SK-N-SH treated with all-trans-retinoic acid at 6 μM for 48 hours (cell line): ENCODE results near the gene KRT9.

Experiments used
- ARNTL ChIP-seq: fragments of 450-650 bp; formaldehyde crosslinking; IDR thresholded peaks from 2 replicates; pipeline ENCODE4 v1.5.0; 2020; ENCODE audit warnings: low read depth, mild to moderate bottlenecking, moderate library complexity, borderline replicate concordance
- CREB5 ChIP-seq: fragments of 250-450 bp; sonication (Bioruptor Pico); IDR thresholded peaks from 2 replicates; pipeline ENCODE4 v1.5.1; 2020; ENCODE audit warnings: low read depth, mild to moderate bottlenecking, moderate library complexity
- GLIS3 ChIP-seq: fragments of 250-450 bp; sonication (Bioruptor Pico); IDR thresholded peaks from 2 replicates; pipeline ENCODE4 v1.5.0; 2020; ENCODE audit warnings: mild to moderate bottlenecking, moderate library complexity
- ISL1 ChIP-seq: fragments of 250-450 bp; sonication (Bioruptor Pico); IDR thresholded peaks from 2 replicates; pipeline ENCODE4 v2.1.2; 2022; ENCODE audit warnings: mild to moderate bottlenecking, moderate library complexity
- PATZ1 ChIP-seq: fragments of 250-450 bp; sonication (Bioruptor Pico); IDR thresholded peaks from 2 replicates; pipeline ENCODE4 v1.8.0; 2020; ENCODE audit warnings: mild to moderate bottlenecking, moderate library complexity, borderline replicate concordance
- POU6F1 ChIP-seq: fragments of 250-450 bp; sonication (Bioruptor Pico); IDR thresholded peaks from 2 replicates; pipeline ENCODE4 v1.8.0; 2021; ENCODE audit warnings: low read depth, mild to moderate bottlenecking, moderate library complexity, borderline replicate concordance
- PPARA ChIP-seq: fragments of 250-450 bp; sonication (Bioruptor Pico); IDR thresholded peaks from 2 replicates; pipeline ENCODE4 v1.5.0; 2020; ENCODE audit warnings: mild to moderate bottlenecking, borderline replicate concordance
- RARB ChIP-seq: fragments of 250-450 bp; sonication (Bioruptor Pico); IDR thresholded peaks from 2 replicates; pipeline ENCODE4 v1.8.0; 2021; ENCODE audit warnings: mild to moderate bottlenecking, moderate library complexity
- SNAI2 ChIP-seq: fragments of 250-450 bp; sonication (Bioruptor Pico); IDR thresholded peaks from 2 replicates; pipeline ENCODE4 v1.5.0; 2020; ENCODE audit warnings: mild to moderate bottlenecking, moderate library complexity
- ZFP3 ChIP-seq: fragments of 250-450 bp; sonication (Bioruptor Pico); IDR thresholded peaks from 2 replicates; pipeline ENCODE4 v1.5.0; 2020; ENCODE audit warnings: mild to moderate bottlenecking, moderate library complexity
- ZNF70 ChIP-seq: fragments of 450-650 bp; formaldehyde crosslinking; IDR thresholded peaks from 2 replicates; pipeline ENCODE4 v1.5.0; 2020; ENCODE audit warnings: mild to moderate bottlenecking, moderate library complexity
- ZNF8 ChIP-seq: fragments of 450-650 bp; formaldehyde crosslinking; IDR thresholded peaks from 2 replicates; pipeline ENCODE4 v1.5.0; 2020; ENCODE audit warnings: mild to moderate bottlenecking, moderate library complexity

GRCh38 chr17:41520821-41521521 is 50.9 kb downstream of the KRT9 start:
- TF ChIP-seq POU6F1 (CRISPR knock-in tag): no peak
- no peak for TF ChIP-seq GLIS3 (CRISPR knock-in tag)
- TF ChIP-seq PATZ1: no peak
- no peak for TF ChIP-seq PPARA (CRISPR knock-in tag)
- no peak for TF ChIP-seq RARB (CRISPR knock-in tag)
- no peak for TF ChIP-seq ZNF70 (CRISPR knock-in tag)
- no peak for TF ChIP-seq CREB5 (CRISPR knock-in tag)
- TF ChIP-seq ZFP3 (CRISPR knock-in tag): no peak
- no peak for TF ChIP-seq ISL1 (CRISPR knock-in tag)
- TF ChIP-seq ARNTL: no peak
- TF ChIP-seq SNAI2: no peak
- TF ChIP-seq ZNF8 (CRISPR knock-in tag): no peak
